ENCODE results near the gene RDH16.
"Not testable (repeated sequence)": the region's sequence is repeated elsewhere in the genome, so short reads cannot be mapped to it uniquely, and the experiment has no call there.

Gene RDH16

GRCh38 chr12:56954057-56954957, 3.1 kb downstream of the RDH16 start:
- DNase-seq (ENCODE audit: low spot score): no peak

GRCh38 chr12:56953314-56953713, 4.1 kb downstream of the RDH16 start:
- no peak for DNase-seq (ENCODE audit: low spot score)

- no peak for DNase-seq (ENCODE audit: low spot score)
These were observed 5.6 kb downstream of the RDH16 start for GRCh38 chr12:56951582-56952339.

- no peak for DNase-seq (ENCODE audit: low spot score)
These were observed 8.5 kb downstream of the RDH16 start for GRCh38 chr12:56948881-56949280.

- DNase-seq (ENCODE audit: low spot score): no peak
These were observed 9.0 kb downstream of the RDH16 start for GRCh38 chr12:56948457-56948777.

- DNase-seq (ENCODE audit: low spot score): no peak
These were observed 9.6 kb downstream of the RDH16 start for GRCh38 chr12:56947633-56948456.

- DNase-seq (ENCODE audit: low spot score): no peak
These were observed 13.5 kb downstream of the RDH16 start for GRCh38 chr12:56943878-56944277.

- DNase-seq (ENCODE audit: low spot score): not testable (repeated sequence)
These were observed 14.0 kb downstream of the RDH16 start for GRCh38 chr12:56943374-56943773.

GRCh38 chr12:56941299-56942017, 15.9 kb downstream of the RDH16 start:
- peak; percentile 28 for DNase-seq (ENCODE audit: low spot score)

- not testable (repeated sequence) for DNase-seq (ENCODE audit: low spot score)
These were observed 16.5 kb downstream of the RDH16 start for GRCh38 chr12:56940942-56941298.

- no peak for DNase-seq (ENCODE audit: low spot score)
These were observed 21.7 kb downstream of the RDH16 start for GRCh38 chr12:56935752-56936151.

- DNase-seq (ENCODE audit: low spot score): no peak
These were observed 22.3 kb downstream of the RDH16 start for GRCh38 chr12:56935157-56935556.

GRCh38 chr12:56933826-56934625, 23.4 kb downstream of the RDH16 start, which contains the start of gene SDR9C7:
SDR9C7 (minus strand) TSS chr12:56934408; CDS start chr12:56934261, 147 bp downstream.
- no peak for DNase-seq (ENCODE audit: low spot score)

- DNase-seq (ENCODE audit: low spot score): peak; percentile 10
These were observed 24.5 kb downstream of the RDH16 start for GRCh38 chr12:56932867-56933266.

- DNase-seq (ENCODE audit: low spot score): no peak
These were observed 25.3 kb downstream of the RDH16 start for GRCh38 chr12:56932146-56932545.

- DNase-seq (ENCODE audit: low spot score): peak; percentile 17
These were observed 25.9 kb downstream of the RDH16 start for GRCh38 chr12:56931474-56931978.

- no peak for DNase-seq (ENCODE audit: low spot score)
These were observed 27.2 kb downstream of the RDH16 start for GRCh38 chr12:56930241-56930640.

- DNase-seq (ENCODE audit: low spot score): no peak
These were observed 27.6 kb downstream of the RDH16 start for GRCh38 chr12:56929780-56930179.

- no peak for DNase-seq (ENCODE audit: low spot score)
These were observed 29.1 kb downstream of the RDH16 start for GRCh38 chr12:56928262-56928661.

- DNase-seq (ENCODE audit: low spot score): no peak
These were observed 30.1 kb downstream of the RDH16 start for GRCh38 chr12:56927281-56927680.

GRCh38 chr12:56922031-56922430, 35.4 kb downstream of the RDH16 start:
- DNase-seq (ENCODE audit: low spot score): no peak
